ENCODE measurements around the gene TCAIM.

GRCh38 chr3:44375450-44375849 is 36.9 kb downstream of the TCAIM start:
- TF ChIP-seq POLR2AphosphoS5 (IDR thresholded peaks at IDR 0.05) (no peak), MXI1 (conservative IDR thresholded peaks at IDR 0.05; ENCODE audit: poor library complexity, severe bottlenecking) (no peak), RAD21 (conservative IDR thresholded peaks at IDR 0.05) (no peak)
- TF ChIP-seq, protein P1, sequence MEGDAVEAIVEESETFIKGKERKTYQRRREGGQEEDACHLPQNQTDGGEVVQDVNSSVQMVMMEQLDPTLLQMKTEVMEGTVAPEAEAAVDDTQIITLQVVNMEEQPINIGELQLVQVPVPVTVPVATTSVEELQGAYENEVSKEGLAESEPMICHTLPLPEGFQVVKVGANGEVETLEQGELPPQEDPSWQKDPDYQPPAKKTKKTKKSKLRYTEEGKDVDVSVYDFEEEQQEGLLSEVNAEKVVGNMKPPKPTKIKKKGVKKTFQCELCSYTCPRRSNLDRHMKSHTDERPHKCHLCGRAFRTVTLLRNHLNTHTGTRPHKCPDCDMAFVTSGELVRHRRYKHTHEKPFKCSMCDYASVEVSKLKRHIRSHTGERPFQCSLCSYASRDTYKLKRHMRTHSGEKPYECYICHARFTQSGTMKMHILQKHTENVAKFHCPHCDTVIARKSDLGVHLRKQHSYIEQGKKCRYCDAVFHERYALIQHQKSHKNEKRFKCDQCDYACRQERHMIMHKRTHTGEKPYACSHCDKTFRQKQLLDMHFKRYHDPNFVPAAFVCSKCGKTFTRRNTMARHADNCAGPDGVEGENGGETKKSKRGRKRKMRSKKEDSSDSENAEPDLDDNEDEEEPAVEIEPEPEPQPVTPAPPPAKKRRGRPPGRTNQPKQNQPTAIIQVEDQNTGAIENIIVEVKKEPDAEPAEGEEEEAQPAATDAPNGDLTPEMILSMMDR (IDR thresholded peaks at IDR 0.05; ENCODE audit: poor library complexity, severe bottlenecking): no peak

Measured in neural cell (in vitro differentiated cells).